Upper lobe of left lung (tissue), 4 donors: Measurements from ENCODE around the gene TTR.

Source experiments
- CTCF ChIP-seq, 6 experiments: fragments of 450-650 bp in 4 of 6; fragments of 200-600 bp in 2 of 6; sonication (generic) in 2 of 6; IDR thresholded peaks; one replicate each; pipeline ENCODE4 v1.5.1; 2016 to 2019; ENCODE audit warnings: antibody characterized with exemption in 6 of 6
- POLR2AphosphoS5 ChIP-seq, 2 donors: sonication (generic); formaldehyde crosslinking; IDR thresholded peaks; one replicate each; pipeline ENCODE4 v1.5.1; 2017; ENCODE audit warnings: antibody characterized with exemption in 2 of 2

- no peak for TF ChIP-seq POLR2AphosphoS5 (IDR thresholded peaks at IDR 0.05)
- TF ChIP-seq CTCF (IDR thresholded peaks at IDR 0.05): no peak
Observed at GRCh38 chr18:31546476-31546875, 45.2 kb upstream of the TTR start.
